Loucy (cell line): ENCODE data around the gene BCR.

Source experiments
- EZH2phosphoT487 ChIP-seq: fragments of 200-600 bp; IDR thresholded peaks from 2 replicates; pipeline ENCODE4 v1.6.1; 2018; ENCODE audit warnings: antibody characterized with exemption, mild to moderate bottlenecking, moderate library complexity, borderline replicate concordance
- TF ChIP-seq, protein P1 (sequence below): fragments of 200-600 bp; sonication (generic); conservative IDR thresholded peaks from 2 replicates; pipeline ENCODE4 v1.5.1; 2014; ENCODE audit warnings: mild to moderate bottlenecking, antibody characterized with exemption, low read length

DNA sequence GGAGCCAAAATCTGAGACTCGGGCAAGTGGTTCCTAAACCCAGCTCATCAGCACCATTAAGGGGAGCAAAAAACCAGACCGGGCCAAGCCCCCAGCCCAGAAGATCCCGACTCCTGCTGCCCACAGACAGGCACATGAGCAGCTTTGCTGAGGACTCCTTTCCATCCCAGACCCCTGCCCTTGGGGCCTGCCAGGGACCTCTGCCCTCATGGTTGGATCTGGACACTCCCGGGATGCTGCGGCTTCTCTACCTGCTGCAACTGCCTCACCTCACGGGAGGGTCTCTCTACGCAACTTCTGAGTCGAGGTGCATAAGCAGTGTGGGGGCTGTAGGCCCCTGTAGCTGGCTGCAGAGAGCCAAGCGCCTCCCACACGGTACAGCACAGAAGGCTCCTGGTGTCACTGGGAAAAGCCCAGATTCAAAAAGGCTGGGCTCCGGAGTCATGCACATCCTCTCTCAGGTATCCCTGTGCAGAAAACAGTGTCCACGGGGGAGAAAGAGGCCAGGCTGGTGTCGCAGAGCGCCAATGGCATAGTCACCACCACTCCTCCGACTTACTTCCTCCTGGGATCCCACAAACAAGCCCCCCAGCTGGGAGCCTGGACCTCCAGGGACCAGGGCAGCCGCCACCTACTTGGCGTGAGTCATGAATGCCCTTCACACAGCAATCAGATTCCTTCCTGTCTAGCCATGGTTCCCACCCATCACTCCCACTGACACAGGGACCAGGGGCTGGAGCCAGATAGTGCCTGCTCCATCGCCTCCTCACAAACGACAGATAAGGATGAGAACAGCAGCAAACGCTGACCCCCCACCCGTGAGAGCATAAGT lies 122.1 kb downstream of the BCR start:
- TF ChIP-seq, protein P1, sequence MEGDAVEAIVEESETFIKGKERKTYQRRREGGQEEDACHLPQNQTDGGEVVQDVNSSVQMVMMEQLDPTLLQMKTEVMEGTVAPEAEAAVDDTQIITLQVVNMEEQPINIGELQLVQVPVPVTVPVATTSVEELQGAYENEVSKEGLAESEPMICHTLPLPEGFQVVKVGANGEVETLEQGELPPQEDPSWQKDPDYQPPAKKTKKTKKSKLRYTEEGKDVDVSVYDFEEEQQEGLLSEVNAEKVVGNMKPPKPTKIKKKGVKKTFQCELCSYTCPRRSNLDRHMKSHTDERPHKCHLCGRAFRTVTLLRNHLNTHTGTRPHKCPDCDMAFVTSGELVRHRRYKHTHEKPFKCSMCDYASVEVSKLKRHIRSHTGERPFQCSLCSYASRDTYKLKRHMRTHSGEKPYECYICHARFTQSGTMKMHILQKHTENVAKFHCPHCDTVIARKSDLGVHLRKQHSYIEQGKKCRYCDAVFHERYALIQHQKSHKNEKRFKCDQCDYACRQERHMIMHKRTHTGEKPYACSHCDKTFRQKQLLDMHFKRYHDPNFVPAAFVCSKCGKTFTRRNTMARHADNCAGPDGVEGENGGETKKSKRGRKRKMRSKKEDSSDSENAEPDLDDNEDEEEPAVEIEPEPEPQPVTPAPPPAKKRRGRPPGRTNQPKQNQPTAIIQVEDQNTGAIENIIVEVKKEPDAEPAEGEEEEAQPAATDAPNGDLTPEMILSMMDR: no peak
- no peak for TF ChIP-seq EZH2phosphoT487
